ENCODE data around the gene CCNK.
A peak's percentile ranks its signal among the peaks of the same experiment; 100 is the strongest.

The CCNK gene

GRCh38 chr14:99508896-99509629 is 27.9 kb downstream of the CCNK start:
- DNase-seq = no peak

GRCh38 chr14:99509871-99510555 is 28.8 kb downstream of the CCNK start:
- DNase-seq = no peak

- DNase-seq = no peak
These were observed 29.4 kb downstream of the CCNK start for GRCh38 chr14:99510556-99511139.

DNA sequence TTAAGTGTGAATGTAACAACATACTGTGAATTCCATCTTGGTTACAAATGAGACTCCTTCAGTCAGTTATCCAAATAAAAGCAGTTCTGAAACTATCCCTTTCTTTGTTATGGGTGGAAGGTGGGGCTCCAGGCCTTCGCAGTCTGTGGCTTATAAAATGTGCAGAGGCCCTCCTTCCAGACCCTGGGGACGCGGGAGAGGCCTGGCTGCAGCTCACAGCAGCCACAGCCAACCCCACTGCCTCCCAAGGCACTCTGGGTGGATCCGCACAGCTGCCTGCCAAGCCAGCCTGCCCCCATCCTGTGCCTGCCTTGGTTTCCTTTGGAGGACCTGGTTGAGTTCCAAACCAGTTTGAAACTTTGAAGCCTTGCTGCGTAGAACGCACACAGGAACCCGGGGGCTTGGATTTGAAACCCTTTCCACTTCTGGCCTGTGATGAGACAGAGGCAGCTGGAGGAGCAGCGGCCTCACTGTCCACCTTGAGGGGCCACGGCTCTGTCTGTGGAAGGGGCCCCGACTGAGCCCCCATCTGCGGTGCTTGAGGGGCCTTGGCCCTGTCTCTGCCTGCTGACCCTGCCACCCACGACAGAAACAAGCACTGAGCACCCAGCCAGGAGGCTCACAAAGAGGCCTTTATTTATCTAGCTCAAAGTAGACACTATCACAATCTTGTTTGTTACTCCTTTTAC is 30.4 kb downstream of the CCNK start:
- no peak for DNase-seq

GRCh38 chr14:99512110-99512449 is 30.9 kb downstream of the CCNK start:
- DNase-seq = no peak

DNA sequence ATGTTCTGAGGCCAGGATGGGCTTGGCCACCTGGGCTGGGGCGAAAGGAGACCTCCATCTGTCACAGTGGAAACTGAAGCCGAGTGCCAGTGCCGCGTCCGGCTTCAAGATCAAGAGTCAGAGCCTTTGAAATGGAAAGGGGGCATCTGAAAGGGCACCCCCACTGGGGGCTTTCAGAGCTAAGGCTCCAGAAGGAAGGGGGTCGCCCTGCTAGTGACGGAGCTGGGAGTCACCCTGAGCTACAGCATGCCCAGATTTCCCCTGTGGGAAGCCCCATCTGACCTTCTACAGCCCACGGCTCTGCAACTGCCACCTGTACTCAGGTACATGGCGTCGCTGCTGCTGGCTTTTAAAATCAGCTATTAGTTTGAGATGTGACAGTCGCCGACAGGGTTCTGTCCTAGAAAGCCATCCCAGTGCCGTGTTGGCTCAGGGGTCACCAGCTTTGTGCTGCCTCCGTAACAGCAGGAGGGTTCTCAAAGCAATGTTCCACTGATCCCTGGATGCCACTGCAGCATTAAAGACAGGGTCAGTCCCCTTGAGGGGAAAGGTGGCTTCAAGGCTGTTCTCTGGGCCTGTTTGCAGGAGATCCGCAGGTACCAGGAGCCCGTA is 31.5 kb downstream of the CCNK start:
- no peak for DNase-seq

DNA sequence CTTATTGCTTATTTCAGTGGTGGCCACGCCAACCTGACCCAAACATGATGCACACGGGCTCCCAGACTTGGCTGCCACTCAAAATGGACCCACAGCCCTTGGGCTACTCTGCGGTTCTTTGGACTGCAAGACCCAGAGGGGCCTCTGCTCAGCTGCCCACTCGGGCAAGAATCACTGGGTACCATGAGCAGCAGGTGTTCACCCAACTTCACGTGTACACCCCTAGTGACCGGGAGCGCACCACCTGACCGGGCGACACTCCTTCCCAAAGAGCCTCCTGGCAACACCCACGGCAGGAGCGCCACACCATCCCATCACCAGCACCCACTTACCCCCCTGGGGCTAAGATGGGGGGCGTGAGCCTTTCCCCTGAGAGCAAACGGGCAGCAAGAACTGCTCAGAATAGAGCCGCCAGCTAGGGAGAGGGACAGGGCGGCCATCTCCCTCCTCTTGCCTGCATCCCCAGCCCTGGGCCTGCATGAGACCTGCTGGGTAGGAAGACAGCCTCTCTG is 32.0 kb downstream of the CCNK start:
- no peak for DNase-seq

DNA sequence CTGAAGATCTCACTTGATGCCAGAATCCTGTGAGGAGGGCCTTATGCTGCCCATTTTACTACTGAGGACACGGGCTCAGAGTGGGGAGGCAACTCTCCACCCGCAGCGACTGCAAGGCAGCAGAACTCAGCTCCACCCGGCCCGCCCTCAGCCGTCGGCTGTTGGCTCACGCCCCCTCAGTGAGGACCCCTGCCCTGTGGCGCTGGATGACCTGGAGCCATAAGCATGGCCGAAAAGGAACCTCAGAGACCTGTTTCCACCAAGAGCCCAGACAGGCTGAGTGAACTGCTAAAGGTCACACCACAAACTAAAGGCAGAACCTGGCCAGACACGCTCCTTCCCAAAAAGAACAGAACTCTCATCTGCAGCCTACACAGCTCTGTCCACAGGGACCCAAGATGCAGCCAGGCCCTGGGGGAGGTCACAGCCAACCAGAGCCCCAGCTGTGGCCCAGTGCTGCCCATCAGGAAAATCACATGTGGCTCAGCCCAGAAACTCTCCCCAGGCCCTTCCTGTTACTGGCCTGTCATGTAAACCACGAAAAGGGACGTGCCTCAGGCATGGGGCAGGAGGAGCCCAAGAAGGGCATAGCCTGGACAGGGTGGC is 32.8 kb downstream of the CCNK start:
- no peak for DNase-seq

GRCh38 chr14:99514552-99515300 is 33.5 kb downstream of the CCNK start:
- DNase-seq = no peak

DNA sequence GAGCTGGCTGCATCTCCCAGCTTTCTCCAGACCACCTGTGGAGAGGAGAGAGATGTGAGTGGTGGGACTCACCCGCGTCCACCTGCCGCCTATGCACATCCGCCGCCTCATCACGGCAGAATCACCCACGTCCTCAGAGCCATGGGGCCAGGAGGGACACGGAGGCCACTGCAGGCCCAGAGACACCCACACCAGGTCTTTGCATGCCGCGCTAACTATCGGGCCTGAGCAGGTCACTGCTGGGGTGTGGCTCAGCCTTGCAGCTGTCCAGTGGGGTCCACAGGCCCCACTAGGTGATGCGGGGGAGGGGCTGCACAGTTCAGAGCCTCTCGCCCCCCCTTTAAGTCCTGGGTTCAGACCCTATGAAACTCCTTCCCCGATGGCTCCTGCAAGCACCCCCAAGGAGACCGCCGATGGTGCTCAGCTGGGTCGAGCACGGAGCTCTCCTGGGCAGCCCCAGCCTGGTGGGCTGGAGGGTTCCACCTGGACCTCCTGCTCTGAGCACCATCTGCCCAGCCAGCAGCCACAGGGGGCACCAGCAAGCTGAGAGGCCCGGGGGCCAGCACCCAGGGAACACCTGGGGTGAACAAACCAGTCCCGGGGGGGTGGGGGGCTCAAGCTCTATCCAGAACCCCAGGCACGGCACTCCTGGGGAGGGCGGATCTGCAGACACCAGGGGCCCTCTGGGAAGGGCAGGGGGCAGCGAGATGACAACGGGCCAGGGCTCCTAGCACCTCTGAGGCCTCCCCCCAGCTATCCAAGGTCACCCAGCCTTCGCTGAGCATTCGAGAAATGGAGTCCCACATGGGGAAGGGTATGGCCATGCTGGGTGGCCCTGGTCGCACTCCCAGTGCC is 34.3 kb downstream of the CCNK start:
- DNase-seq = no peak

- no peak for DNase-seq
These were observed 35.1 kb downstream of the CCNK start for GRCh38 chr14:99516156-99516870.

DNA sequence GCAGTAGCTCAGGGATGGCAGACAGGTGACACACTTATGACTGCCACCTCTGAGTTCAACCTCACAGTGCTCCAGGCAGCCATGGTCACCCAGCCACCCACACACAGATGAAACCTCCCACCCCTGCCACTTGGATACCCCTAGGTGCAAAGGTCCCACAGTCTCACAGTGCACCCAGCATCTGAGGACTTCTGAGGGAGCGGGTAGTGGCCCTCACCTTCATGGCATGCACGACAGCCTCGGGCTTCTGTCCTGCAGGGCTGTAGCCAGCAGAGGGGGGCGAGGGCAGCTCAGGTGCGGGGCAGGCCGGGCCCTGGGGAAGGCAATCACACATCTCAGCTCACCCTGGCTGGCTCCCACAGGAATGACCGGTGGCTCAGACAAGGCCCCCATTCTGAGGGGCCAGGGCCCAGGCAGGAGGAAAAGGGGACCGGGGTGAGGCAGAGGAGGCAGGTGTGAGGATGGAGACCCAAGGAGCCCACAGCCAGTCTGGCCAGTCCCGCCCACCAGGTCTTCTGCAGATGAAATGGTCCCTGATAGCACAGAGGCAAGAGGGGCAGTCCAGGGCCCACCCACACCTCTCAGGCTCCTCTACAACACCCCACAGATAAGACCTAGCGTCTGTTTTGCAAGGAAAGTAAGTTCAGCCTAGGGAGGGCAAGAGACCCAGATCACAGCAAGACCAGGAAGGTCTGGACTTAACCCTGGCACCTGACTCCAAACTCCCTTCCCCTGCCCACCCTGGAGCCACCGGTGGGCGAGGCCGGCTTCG is 35.8 kb downstream of the CCNK start:
- DNase-seq = no peak

DNA sequence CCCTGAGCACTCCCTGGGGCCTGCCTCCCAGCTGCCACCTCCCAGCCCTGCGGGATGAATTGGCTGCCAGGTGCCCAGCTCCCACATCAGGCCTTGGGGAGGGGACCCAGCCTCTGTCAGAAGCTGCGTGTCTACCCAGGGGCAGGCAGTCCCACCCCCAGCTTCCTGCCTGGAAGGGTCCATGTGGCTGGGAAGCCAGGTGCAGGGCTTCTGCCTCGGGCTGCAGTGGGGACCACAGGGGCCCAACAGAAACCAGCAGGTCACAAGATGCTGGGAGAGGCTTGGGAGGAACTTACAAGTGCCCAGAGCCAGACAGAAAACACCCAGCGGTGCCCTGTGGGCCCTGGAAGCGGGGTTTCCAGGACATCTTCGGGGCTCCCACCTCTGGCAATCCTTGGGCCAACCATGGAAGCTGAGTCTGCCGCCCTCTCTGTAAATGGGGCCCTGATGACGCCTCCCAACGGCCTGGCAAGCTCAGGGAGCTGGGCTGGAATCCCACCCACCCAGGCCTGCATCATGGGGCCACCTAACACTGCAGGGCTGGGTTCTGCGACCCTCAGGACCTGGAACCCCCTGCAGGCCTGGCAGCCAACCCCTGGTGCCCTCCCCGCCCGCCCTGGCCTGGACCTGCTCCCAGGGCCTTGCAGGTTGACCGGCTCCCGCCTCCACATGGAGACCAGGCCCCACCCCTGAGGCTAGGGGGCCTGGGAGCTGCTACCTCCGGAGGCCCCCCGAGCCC is 36.6 kb downstream of the CCNK start:
- no peak for DNase-seq

DNA sequence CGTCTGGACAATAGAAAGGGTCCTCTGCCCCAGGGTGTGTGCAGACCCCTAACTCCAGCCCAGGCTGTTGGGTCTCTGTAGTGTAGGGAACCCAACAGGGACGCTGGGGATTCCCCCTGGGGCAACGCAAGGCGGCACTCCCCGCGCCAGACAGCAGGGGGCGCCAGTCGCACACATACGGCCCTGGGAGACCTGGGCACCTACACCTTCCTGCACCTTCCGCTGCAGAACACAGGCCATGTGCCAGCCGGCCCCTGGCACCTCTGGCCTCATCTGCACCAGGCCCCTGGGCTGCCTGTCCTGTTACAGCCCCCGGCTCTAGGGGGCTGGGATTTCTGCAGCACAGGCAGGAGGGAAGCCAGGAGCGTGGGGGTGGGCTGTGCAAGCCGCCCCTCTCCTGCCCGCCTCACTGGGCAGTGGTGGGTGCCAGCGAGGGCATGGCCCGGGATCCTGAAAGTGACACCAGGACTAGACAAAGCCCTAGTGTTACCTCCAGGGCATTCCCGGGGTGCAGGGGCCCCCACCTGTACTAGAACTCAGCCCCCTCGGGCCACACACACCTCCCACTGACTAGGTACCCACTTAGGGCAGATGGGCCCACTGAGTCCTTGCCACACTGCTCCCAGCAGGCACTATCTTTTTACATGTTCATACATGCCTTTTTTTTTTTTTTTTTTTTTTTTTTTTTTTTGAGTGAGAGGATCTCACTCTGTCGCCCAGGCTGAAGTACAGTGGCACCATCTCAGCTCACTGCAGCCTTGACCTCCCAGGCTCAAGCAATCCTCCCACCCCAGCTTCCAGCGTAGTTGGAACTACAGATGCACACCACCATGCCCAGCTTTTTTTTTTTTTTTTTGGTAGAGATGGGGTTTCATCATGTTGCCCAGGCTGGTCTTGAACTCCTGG is 37.5 kb downstream of the CCNK start:
- peak; percentile 77 for DNase-seq

- no peak for DNase-seq
These were observed 38.2 kb downstream of the CCNK start for GRCh38 chr14:99519347-99519881.

DNA sequence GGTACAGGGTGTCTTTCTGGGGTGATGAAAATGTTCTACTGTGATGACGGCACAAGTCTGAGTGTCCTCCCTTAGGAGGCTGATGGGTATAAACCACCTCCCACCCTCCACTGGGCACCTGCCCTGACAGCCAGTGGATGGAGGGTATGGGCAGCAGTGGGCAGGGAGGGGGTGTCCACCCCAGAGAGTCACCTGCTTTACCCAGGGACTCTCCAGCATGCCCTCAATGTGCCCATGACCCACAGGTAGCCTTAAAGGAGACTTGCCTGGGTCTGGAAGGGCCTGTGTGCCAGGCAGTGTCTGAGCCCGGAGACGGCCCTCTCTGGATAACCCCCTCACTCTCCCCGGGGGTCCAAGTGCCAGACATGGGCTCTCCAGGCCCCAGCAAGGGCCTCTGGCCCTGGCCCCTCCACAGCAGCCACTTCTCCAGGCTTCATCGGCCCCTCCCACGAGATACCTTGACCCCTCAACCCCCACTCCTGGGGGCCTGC is 38.8 kb downstream of the CCNK start:
- DNase-seq = no peak

DNA sequence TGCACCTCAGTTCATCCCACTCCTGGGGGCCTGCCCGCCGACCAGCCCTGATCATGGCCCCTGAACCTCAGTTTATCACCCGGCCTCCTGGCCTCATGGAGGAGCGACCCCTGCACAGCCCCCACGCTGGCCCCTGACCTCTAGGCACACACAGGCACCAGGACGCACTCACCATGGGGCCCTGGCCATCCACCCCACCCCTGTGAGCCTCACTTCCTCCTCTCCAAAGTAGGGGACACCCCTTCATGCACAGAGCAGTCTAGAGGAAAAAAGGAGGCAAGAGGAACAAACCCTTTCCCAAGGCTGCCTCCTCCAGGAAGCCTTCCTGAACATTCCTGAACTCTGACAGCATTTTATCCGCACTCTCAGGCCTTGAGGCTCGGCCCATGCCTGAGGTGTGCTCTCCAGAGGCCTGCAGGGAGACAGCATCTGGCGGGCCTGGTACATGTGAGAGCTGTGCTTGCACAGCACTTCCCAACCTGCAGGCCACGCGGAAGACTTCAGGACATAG is 39.4 kb downstream of the CCNK start:
- DNase-seq = no peak

Measured in NCI-H1694 treated with DMSO at 0.1 percent for 48 hours (cell line).